SKM-1 treated with dmso at 0.1 percent for 144 hours (cell line): ENCODE data around the gene COG1.

ENCODE experiments used
- DNase-seq: peaks from one replicate; lab custom pipeline; 2025; ENCODE audit not compliant: unreplicated experiment; lab: John Stamatoyannopoulos, UW

The COG1 gene

GRCh38 chr17:73227944-73228343 is 35.1 kb downstream of the COG1 start:
- no peak for DNase-seq

GRCh38 chr17:73228748-73229236 is 35.9 kb downstream of the COG1 start:
- no peak for DNase-seq

- DNase-seq = no peak
Observed at GRCh38 chr17:73230088-73230487, 37.2 kb downstream of the COG1 start.

GRCh38 chr17:73231395-73231794 is 38.5 kb downstream of the COG1 start:
- no peak for DNase-seq

- DNase-seq = peak; percentile 92
Observed at GRCh38 chr17:73231841-73232586, 39.2 kb downstream of the COG1 start.

GRCh38 chr17:73232587-73233373 is 39.9 kb downstream of the COG1 start:
- peak; percentile 18 for DNase-seq

GRCh38 chr17:73234736-73235135 is 41.9 kb downstream of the COG1 start:
- no peak for DNase-seq

GRCh38 chr17:73237714-73238113 is 44.9 kb downstream of the COG1 start:
- DNase-seq = no peak

- no peak for DNase-seq
Observed at GRCh38 chr17:73240561-73240960, 47.7 kb downstream of the COG1 start.

GRCh38 chr17:73247726-73248125 is 54.9 kb downstream of the COG1 start:
- no peak for DNase-seq

- DNase-seq = no peak
Observed at GRCh38 chr17:73248532-73248931, 55.7 kb downstream of the COG1 start.

GRCh38 chr17:73249700-73250099 is 56.8 kb downstream of the COG1 start:
- no peak for DNase-seq

- DNase-seq = no peak
Observed at GRCh38 chr17:73250851-73251640, 58.2 kb downstream of the COG1 start.

- no peak for DNase-seq
Observed at GRCh38 chr17:73251871-73252270, 59.0 kb downstream of the COG1 start.

- peak; percentile 44 for DNase-seq
Observed at GRCh38 chr17:73255671-73256181, 62.9 kb downstream of the COG1 start.

GRCh38 chr17:73256220-73256619 is 63.4 kb downstream of the COG1 start:
- no peak for DNase-seq

GRCh38 chr17:73257516-73257915 is 64.7 kb downstream of the COG1 start:
- DNase-seq = no peak
